ENCODE data around the gene SBF2. TPM values are rescaled to one million over a fixed set of nuclear protein-coding genes. Genes with fewer than 3 reads are reported as not detected.

Gene SBF2
- total RNA-seq, 1 donor from 2014 or later, result 12.0 TPM

GRCh38 chr11:9738707-9739106 lies 555.3 kb downstream of the SBF2 start:
- CTCF ChIA-PET, result interaction anchor here (0.6 to 3.0 kb wide), 3 partner anchors 10 to 125 kb away, joined by 3 to 20 read pairs (median 12); no protein-coding TSS in a partner anchor
- intact Hi-C loops (cut with micrococcal nuclease), result loop anchor here (1.0 to 2.0 kb wide), 2 partner anchors 9 to 18 kb away; no protein-coding TSS in a partner anchor
- Mint-ChIP-seq H3K27me3 (no peaks in the 10 kb centered on the region), H3K27ac (peak overlapping the region; percentile 97), H3K9me3 (peaks cover 6% of the 10 kb centered on the region), H3K4me1 (peaks cover 75% of the 10 kb centered on the region), H3K4me3 (peak overlapping the region; percentile 77), H3K36me3 (ENCODE audit: low read depth) (peaks cover 86% of the 10 kb centered on the region)
- no peak for TF ChIP-seq CTCF (IDR thresholded peaks at IDR 0.05)
- DNase-seq (no peak), ATAC-seq (ENCODE audit: low read depth) (no peak)
- POLR2A ChIA-PET, result interaction anchor here (0.6 to 3.9 kb wide), 15 partner anchors 9 to 278 kb away, joined by 3 to 35 read pairs (median 5); partner anchors contain the start of genes SWAP70 and ZNF143

- H3K4me3 Mint-ChIP-seq, result peak overlapping the region; percentile 45
- DNase-seq (no peak), ATAC-seq (ENCODE audit: low read depth) (no peak)
- TF ChIP-seq CTCF (IDR thresholded peaks at IDR 0.05), result no peak
- H3K36me3 Mint-ChIP-seq (ENCODE audit: low read depth), result peaks cover 88% of the 10 kb centered on the region
- peaks cover 6% of the 10 kb centered on the region for H3K9me3 Mint-ChIP-seq
- H3K4me1 Mint-ChIP-seq, result peaks cover 78% of the 10 kb centered on the region
- POLR2A ChIA-PET, result interaction anchor here (0.7 to 3.9 kb wide), 16 partner anchors 9 to 1088 kb away, joined by 3 to 35 read pairs (median 4); partner anchors contain the start of genes SWAP70 and ZNF143
- peak overlapping the region; percentile 97 for H3K27ac Mint-ChIP-seq
- H3K27me3 Mint-ChIP-seq, result no peaks in the 10 kb centered on the region
- CTCF ChIA-PET, result interaction anchor here (0.7 to 3.0 kb wide), 3 partner anchors 10 to 125 kb away, joined by 3 to 20 read pairs (median 12); no protein-coding TSS in a partner anchor
- intact Hi-C loops (cut with micrococcal nuclease), result loop anchor here (2.0 kb wide), 1 partner anchor 17 kb away; no protein-coding TSS in a partner anchor
These were observed 555.9 kb downstream of the SBF2 start for GRCh38 chr11:9738116-9738515.

- no peak for ATAC-seq (ENCODE audit: low read depth)
- H3K4me3 Mint-ChIP-seq, result peak overlapping the region; percentile 36
- H3K27me3 Mint-ChIP-seq, result no peaks in the 10 kb centered on the region
- peaks cover 91% of the 10 kb centered on the region for H3K36me3 Mint-ChIP-seq (ENCODE audit: low read depth)
- intact Hi-C loops (cut with micrococcal nuclease), result no loop called here
- CTCF ChIA-PET, result interaction anchor here (1.0 to 6.3 kb wide), 5 partner anchors 10 to 201 kb away, joined by 4 to 25 read pairs (median 5); no protein-coding TSS in a partner anchor
- H3K9me3 Mint-ChIP-seq, result peaks cover 6% of the 10 kb centered on the region
- TF ChIP-seq CTCF (IDR thresholded peaks at IDR 0.05), result no peak
- H3K4me1 Mint-ChIP-seq, result peaks cover 87% of the 10 kb centered on the region
- peak overlapping the region; percentile 97 for H3K27ac Mint-ChIP-seq
- no peak for DNase-seq
- POLR2A ChIA-PET, result interaction anchor here (0.9 to 2.5 kb wide), 5 partner anchors 9 to 131 kb away, joined by 3 to 13 read pairs (median 3); no protein-coding TSS in a partner anchor
These were observed 557.7 kb downstream of the SBF2 start for GRCh38 chr11:9736365-9736764.

GRCh38 chr11:9735919-9736318 lies 558.1 kb downstream of the SBF2 start:
- H3K27me3 Mint-ChIP-seq, result no peaks in the 10 kb centered on the region
- CTCF ChIA-PET, result interaction anchor here (1.4 to 6.3 kb wide), 2 partner anchors 13 to 201 kb away, joined by 4 to 25 read pairs; no protein-coding TSS in a partner anchor
- intact Hi-C loops (cut with micrococcal nuclease), result no loop called here

More at GRCh38 chr11:9735919-9736318, 558.1 kb downstream of the SBF2 start:
- POLR2A ChIA-PET, result interaction anchor here (1.3 to 2.5 kb wide), 2 partner anchors 9 to 12 kb away, joined by 3 to 13 read pairs; no protein-coding TSS in a partner anchor
- DNase-seq (no peak), ATAC-seq (ENCODE audit: low read depth) (no peak)
- peaks cover 6% of the 10 kb centered on the region for H3K9me3 Mint-ChIP-seq
- H3K4me1 Mint-ChIP-seq, result peaks cover 88% of the 10 kb centered on the region
- peak overlapping the region; percentile 4 for H3K4me3 Mint-ChIP-seq
- TF ChIP-seq CTCF (IDR thresholded peaks at IDR 0.05), result no peak
- peak overlapping the region; percentile 97 for H3K27ac Mint-ChIP-seq
- peaks cover 92% of the 10 kb centered on the region for H3K36me3 Mint-ChIP-seq (ENCODE audit: low read depth)
